Mucosa of stomach (tissue), 1 donor: ENCODE measurements around the gene ASTN2.

ENCODE experiments used
- H3K27me3 ChIP-seq: one replicate; pipeline ENCODE4 v1.7.0; 2013; ENCODE audit warnings: mild to moderate bottlenecking, low read length; ENCODE audit not compliant: control insufficient read depth, insufficient read depth
- H3K36me3 ChIP-seq: one replicate; pipeline ENCODE4 v1.7.0; 2013; ENCODE audit warnings: low read length; ENCODE audit not compliant: control insufficient read depth, insufficient read depth
- H3K4me1 ChIP-seq: one replicate; pipeline ENCODE4 v1.7.0; 2013; ENCODE audit warnings: mild to moderate bottlenecking, low read length; ENCODE audit not compliant: control insufficient read depth, insufficient read depth
- H3K4me3 ChIP-seq: one replicate; pipeline ENCODE4 v1.7.0; 2013; ENCODE audit warnings: low read length
- H3K9ac ChIP-seq: one replicate; pipeline ENCODE4 v1.7.0; 2013; ENCODE audit warnings: mild to moderate bottlenecking, low read length, moderate library complexity
- H3K9me3 ChIP-seq: one replicate; pipeline ENCODE4 v1.7.0; 2013; ENCODE audit warnings: mild to moderate bottlenecking, low read length, moderate library complexity; ENCODE audit not compliant: control insufficient read depth
- donor health status: Pancreatic carcinoma.

Gene ASTN2

DNA sequence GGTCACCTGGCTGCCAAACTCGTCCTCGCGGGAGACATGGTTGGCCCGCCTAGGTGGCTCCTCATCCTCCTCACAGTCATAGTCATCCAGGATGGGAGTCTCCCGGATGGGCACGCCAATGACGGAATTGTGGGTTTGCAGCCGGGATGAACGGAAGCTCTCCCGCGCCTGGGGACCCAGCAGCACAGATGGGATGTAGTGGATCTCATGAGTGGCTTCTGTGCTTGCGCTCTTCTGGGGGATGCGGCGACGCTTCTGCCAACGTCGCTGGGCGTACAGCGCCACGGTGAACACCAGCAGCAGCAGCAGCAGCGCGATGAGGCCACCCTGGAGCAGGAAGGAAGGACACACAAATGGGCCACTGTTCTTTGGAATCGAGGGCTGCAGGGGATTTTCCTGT lies 200.4 kb downstream of the ASTN2 start:
- Histone ChIP-seq H3K4me1 (no peaks in the 10 kb centered on the region), H3K4me3 (no peak overlapping the region), H3K27me3 (no peaks in the 10 kb centered on the region), H3K9me3 (no peaks in the 10 kb centered on the region), H3K9ac (no peak overlapping the region), H3K36me3 (no peaks in the 10 kb centered on the region)

DNA sequence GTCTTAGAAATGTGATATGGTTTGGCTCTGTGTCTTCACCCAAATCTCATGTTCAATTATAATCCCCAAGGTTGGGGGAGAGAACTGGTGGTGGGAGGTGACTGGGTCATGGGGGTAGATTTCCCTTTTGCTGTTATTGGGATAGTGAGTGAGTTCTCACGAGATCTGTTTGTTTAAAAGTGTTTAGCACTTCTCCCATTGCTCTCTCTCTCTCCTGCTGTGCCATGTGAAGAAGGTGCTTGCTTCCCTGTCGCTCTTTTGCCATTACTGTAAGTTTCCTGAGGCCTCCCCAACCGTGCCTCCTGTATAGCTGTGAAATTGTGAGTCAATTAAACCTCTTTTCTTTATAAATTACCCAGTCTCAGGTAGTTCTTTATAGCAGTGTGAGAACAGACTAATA lies 203.6 kb downstream of the ASTN2 start:
- H3K36me3 ChIP-seq = no peaks in the 10 kb centered on the region
- H3K9me3 ChIP-seq = no peaks in the 10 kb centered on the region
- no peaks in the 10 kb centered on the region for H3K4me1 ChIP-seq
- no peaks in the 10 kb centered on the region for H3K27me3 ChIP-seq
- no peak overlapping the region for H3K4me3 ChIP-seq
- H3K9ac ChIP-seq = no peak overlapping the region

DNA sequence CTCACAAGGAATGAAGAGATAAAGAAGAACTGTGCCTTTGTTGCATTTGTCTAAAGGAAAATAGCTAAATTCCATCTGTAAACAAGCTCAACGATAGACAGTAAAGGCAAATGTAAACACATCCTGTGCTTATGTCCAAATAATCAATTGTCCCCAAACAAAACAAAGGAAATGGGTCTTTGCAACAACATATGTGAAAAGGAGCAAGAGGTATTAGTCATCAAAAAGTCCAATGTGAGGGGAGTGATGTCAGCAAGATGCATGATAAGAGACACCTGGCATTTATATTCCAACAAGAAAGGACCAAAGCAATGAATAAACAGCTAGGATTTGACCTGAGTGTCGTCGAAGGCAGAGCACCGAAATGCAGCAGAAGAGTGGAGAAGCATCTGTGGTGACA lies 209.1 kb downstream of the ASTN2 start:
- Histone ChIP-seq H3K4me3 (no peak overlapping the region), H3K27me3 (no peaks in the 10 kb centered on the region), H3K4me1 (no peaks in the 10 kb centered on the region), H3K9me3 (no peaks in the 10 kb centered on the region), H3K9ac (no peak overlapping the region), H3K36me3 (no peaks in the 10 kb centered on the region)

DNA sequence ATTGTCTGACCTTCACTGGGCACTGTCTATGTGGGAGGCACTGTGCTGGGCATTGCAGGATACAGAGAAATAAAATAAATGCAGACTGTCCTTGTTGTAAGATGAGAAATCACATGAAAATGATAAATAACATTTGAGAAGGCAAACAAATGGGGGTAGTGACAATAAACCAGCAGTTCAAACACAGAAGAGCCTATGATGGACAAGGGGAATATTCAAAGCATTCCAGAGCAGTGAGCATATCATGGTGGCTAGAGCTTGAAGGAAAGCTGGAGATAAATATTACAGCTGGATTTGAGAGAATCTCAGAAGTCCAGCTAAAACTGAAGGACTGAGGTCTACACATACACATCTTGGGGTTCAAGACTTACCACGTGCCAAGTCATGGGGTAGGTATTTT lies 209.9 kb downstream of the ASTN2 start:
- no peak overlapping the region for H3K4me3 ChIP-seq
- H3K27me3 ChIP-seq = no peaks in the 10 kb centered on the region
- no peaks in the 10 kb centered on the region for H3K9me3 ChIP-seq
- no peaks in the 10 kb centered on the region for H3K36me3 ChIP-seq
- H3K4me1 ChIP-seq = no peaks in the 10 kb centered on the region
- H3K9ac ChIP-seq = no peak overlapping the region

DNA sequence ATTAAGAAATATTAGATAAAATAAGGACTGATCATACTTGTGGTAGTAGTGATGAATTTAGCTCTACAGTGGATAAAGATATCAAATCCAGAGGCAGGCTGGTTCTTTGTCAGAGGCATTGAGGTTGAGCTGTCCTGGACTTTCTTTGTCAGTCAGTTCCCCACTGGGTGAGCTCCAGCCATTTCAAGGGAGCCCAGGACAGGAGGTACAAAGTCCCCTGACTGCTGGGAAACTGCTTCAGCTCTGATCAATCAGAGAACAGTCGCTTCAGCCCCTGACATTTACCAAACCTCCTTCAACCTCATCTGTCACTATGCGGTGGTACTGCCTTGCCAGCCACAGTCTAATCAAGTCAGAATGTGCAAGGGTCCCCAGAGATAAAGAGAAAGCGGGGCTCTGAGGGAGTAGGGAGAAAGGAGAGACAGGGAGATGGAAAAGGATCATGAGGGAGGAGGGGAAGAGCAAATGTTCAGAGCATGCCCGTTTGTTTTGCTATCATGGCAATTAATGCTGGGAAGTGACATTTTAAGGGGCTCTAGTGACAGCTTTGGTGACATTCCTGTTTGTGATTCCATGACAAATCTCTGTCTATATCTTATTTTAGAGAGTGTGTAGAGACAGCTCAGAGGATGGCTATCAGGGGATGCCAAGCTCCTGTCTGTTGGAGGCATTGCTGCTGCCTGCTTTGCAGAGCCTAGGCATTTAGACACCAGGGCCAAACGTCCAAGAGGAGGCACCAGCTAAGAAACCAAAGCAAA lies 223.2 kb downstream of the ASTN2 start:
- Histone ChIP-seq H3K9ac (no peak overlapping the region), H3K4me3 (no peak overlapping the region), H3K9me3 (no peaks in the 10 kb centered on the region), H3K27me3 (no peaks in the 10 kb centered on the region), H3K4me1 (no peaks in the 10 kb centered on the region), H3K36me3 (no peaks in the 10 kb centered on the region)

DNA sequence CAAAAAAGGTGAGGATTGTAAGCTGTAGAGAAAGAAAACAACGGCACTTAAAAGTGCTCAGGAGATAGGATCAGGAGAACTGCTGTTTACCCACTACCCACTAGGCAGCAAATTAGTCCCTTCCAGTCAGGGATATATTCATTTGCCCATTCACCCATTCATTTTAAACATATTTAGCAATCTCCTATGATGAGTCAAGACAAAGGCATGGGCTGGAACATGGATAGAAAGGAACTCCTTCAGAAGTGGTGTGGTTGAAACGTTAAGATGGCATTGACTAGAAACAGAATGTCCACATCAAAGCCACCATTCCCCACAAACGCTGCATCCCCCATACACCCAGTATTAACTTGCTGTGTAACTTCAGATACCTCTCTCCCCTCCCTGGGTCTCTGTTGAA lies 225.7 kb downstream of the ASTN2 start:
- no peaks in the 10 kb centered on the region for H3K27me3 ChIP-seq
- no peak overlapping the region for H3K4me3 ChIP-seq

DNA sequence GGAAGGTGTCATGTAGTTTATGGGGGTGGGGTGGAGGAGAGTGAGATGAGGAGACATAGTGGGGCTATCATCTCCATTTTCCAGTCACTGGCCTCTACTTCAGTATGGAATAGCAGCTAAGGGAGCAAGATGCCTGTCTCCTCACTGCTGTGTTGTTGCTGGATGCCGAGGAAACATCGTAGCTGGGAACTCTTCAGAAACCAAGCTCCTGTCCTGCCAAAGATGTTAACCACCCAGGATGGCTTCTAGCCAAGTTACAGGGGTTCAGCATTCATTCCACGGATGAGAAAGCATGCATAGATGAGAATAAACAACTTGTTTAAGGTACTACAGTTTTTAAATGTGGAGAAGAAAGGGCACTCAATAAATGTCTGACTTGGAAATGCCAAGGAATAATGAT lies 226.5 kb downstream of the ASTN2 start:
- Histone ChIP-seq H3K9ac (no peak overlapping the region), H3K36me3 (no peaks in the 10 kb centered on the region), H3K27me3 (no peaks in the 10 kb centered on the region), H3K9me3 (no peaks in the 10 kb centered on the region), H3K4me3 (no peak overlapping the region), H3K4me1 (no peaks in the 10 kb centered on the region)

More for the DNA sequence above, 225.7 kb downstream of the ASTN2 start:
- H3K36me3 ChIP-seq = no peaks in the 10 kb centered on the region
- H3K9ac ChIP-seq = no peak overlapping the region
- no peaks in the 10 kb centered on the region for H3K4me1 ChIP-seq
- no peaks in the 10 kb centered on the region for H3K9me3 ChIP-seq

DNA sequence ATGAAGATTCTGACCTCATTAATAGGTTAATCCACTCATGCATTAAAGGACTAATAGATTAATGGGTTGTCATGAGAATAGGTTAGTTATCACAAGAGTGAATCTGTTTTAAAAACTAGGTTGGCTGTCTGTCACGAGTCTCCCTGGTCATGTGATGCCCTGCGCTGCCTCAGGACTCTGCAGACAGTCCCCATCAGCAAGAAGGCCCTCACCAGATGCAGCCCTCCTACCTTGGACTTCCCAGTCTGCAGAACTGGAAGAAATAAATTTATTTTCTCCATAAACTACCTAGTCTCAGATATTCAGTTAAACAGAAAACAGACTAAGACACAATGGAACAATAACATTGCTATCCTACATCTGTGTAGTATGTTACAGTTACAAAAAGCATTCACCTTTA lies 227.4 kb downstream of the ASTN2 start:
- no peak overlapping the region for H3K9ac ChIP-seq
- H3K9me3 ChIP-seq = no peaks in the 10 kb centered on the region
- no peak overlapping the region for H3K4me3 ChIP-seq

DNA sequence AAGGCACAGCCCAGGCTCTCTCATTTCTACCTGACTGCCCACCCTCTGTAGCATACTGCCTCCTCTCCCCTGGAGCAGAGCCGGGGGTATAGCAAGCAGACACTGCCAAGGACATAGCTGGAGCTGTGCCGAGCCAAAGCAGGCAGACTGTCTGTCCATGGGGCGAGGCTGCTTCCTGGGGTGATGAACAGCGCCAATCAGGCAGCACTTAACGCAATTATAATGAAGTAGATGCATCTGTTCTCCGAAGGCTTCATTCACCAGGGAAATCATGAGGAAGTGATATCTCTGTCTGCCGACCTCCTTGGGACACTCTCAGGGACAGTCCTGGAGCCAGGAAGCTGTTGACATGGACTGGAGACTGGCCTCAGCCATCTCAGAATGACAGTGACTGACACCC lies 230.7 kb downstream of the ASTN2 start:
- H3K27me3 ChIP-seq = no peaks in the 10 kb centered on the region
- H3K36me3 ChIP-seq = no peaks in the 10 kb centered on the region
- no peaks in the 10 kb centered on the region for H3K9me3 ChIP-seq
- H3K9ac ChIP-seq = no peak overlapping the region
- no peak overlapping the region for H3K4me3 ChIP-seq
- no peaks in the 10 kb centered on the region for H3K4me1 ChIP-seq

More for the DNA sequence above, 227.4 kb downstream of the ASTN2 start:
- H3K4me1 ChIP-seq = no peaks in the 10 kb centered on the region
- H3K36me3 ChIP-seq = no peaks in the 10 kb centered on the region
- no peaks in the 10 kb centered on the region for H3K27me3 ChIP-seq

DNA sequence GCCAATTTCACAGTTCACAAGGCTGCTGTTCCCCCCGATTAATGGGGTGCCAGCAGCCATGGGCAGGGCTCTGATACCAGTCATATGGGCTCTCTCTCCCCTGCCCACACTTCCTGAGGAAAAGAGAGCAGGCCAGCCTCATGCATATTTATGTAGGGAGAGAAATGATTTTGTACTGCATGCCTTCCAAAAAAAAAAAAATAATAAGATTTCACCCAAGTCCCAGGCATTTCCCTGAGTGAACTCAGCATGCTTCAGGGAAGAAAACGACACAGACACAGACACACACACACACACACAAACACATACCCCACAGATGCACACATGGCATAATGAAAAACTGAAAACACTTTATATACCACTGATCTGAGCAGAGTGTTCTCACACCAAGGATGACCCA lies 232.8 kb downstream of the ASTN2 start:
- Histone ChIP-seq H3K27me3 (no peaks in the 10 kb centered on the region), H3K9ac (no peak overlapping the region), H3K9me3 (no peaks in the 10 kb centered on the region), H3K4me3 (no peak overlapping the region), H3K36me3 (no peaks in the 10 kb centered on the region), H3K4me1 (no peaks in the 10 kb centered on the region)

DNA sequence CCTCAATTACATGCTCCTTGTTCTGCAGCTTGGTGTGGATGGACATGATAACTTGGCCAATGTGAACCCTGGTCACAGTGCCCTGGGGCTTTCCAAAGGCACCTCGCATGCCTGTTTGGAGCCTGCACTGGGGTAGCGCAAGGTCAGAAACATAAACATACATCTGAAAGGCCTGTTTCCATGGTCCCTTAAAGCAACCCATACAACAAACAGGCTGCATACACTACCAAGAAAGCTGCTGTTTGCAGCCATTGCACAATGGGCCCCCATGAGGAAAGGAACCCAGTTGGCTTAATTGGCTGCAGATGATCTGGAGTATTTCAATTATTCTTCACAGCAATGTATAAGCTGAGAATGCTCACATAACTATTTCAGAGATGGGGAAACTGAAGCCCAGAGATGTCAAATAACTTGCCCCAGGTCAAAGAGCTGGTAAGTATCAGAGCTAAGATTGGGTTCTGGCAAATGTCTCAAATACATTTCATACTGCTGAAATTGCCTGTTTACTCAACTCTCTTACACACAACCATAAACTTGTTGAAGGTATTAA lies 233.9 kb downstream of the ASTN2 start:
- Histone ChIP-seq H3K4me3 (no peak overlapping the region), H3K4me1 (no peaks in the 10 kb centered on the region), H3K9me3 (no peaks in the 10 kb centered on the region), H3K36me3 (no peaks in the 10 kb centered on the region), H3K9ac (no peak overlapping the region), H3K27me3 (no peaks in the 10 kb centered on the region)

DNA sequence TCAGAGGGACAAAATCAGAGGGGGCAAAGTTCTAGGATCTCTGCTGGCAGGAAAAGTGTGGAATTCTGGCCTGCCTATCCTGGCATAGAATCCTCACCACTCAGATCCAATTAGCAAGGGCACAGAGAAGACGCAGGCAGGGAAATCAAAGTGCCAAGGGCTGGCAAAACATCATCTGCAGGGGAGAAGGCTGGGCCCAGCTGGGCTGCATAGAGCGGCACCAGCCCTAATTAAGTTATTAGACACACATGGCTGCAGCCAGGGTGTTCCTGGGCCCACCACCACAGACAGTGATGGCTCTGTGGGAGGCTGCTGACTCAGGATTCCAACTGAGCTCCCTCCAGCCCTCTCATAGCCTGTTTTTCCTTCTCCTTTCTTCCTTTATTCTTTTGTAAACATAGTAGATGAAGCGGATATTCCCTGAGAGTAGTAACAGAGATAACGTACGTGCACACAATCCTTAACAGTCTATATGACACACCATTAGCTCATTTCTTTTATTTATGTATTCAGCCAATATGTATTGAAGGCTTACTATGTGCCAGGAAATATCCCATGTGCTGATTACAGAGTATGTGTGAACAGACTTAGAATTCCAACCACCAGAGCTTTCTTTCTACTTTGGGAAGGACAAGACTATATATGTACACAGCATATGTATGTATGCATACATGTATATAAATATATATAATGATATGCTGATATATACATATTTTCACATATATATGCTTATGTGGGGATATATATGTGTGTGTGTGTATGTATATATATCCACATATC lies 236.1 kb downstream of the ASTN2 start:
- Histone ChIP-seq H3K9me3 (no peaks in the 10 kb centered on the region), H3K4me3 (no peak overlapping the region), H3K4me1 (no peaks in the 10 kb centered on the region), H3K9ac (no peak overlapping the region), H3K27me3 (no peaks in the 10 kb centered on the region), H3K36me3 (no peaks in the 10 kb centered on the region)
